Breast epithelium (tissue), 3 donors: ENCODE data around the gene ASPM.

ENCODE experiments used
- CTCF ChIP-seq, 3 donors: fragments of 450-650 bp; IDR thresholded peaks; one replicate each; pipeline ENCODE4 v1.5.1; 2016 to 2017; ENCODE audit warnings: antibody characterized with exemption in 3 of 3, mild to moderate bottlenecking in 3 of 3, moderate library complexity in 3 of 3
- POLR2AphosphoS5 ChIP-seq, 3 donors: sonication (generic); formaldehyde crosslinking; IDR thresholded peaks; one replicate each; pipeline ENCODE4 v1.6.1; 2017; ENCODE audit warnings: antibody characterized with exemption in 3 of 3

- TF ChIP-seq CTCF (IDR thresholded peaks at IDR 0.05), result no peak
- no peak for TF ChIP-seq POLR2AphosphoS5 (IDR thresholded peaks at IDR 0.05)
Observed at GRCh38 chr1:197080323-197080722, 66.1 kb downstream of the ASPM start.
